ENCODE measurements around the gene CADM1.

DNA sequence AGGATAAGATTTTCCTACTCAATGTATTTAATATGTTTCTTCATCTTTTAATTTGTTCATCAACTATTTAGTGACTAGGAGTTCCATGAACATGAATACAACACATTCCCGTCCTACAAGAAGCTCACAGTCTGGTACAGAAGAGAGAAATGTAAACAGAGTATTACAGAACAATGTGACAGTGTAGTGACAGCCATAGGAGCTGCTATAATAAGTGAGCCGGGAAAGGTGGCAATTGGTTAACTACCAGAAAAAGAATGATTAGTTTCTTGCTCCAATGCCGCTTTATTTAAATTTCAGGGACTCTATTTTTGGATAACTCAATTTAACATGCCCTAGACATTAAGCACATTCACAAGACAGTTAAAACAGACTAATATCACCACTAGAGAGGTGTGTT lies 192.3 kb downstream of the CADM1 start:
- TF ChIP-seq, protein P1, sequence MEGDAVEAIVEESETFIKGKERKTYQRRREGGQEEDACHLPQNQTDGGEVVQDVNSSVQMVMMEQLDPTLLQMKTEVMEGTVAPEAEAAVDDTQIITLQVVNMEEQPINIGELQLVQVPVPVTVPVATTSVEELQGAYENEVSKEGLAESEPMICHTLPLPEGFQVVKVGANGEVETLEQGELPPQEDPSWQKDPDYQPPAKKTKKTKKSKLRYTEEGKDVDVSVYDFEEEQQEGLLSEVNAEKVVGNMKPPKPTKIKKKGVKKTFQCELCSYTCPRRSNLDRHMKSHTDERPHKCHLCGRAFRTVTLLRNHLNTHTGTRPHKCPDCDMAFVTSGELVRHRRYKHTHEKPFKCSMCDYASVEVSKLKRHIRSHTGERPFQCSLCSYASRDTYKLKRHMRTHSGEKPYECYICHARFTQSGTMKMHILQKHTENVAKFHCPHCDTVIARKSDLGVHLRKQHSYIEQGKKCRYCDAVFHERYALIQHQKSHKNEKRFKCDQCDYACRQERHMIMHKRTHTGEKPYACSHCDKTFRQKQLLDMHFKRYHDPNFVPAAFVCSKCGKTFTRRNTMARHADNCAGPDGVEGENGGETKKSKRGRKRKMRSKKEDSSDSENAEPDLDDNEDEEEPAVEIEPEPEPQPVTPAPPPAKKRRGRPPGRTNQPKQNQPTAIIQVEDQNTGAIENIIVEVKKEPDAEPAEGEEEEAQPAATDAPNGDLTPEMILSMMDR (IDR thresholded peaks at IDR 0.05; ENCODE audit: low read length), result no peak
- no peak for TF ChIP-seq EZH2phosphoT487 (IDR thresholded peaks at IDR 0.05; ENCODE audit: low read length)
